Activated T-cell treated with anti-CD3 and anti-CD28 coated beads for 24 hours (primary cell): ENCODE results near the gene ETV7.
"Not testable (repeated sequence)": the region's sequence is repeated elsewhere in the genome, so short reads cannot be mapped to it uniquely, and the experiment has no call there.

Experiments
- DNase-seq: peaks from one replicate; pipeline ENCODE4 v3.0.0-alpha.2; 2020; ENCODE audit warnings: low read depth

ETV7 gene

GRCh38 chr6:36387440-36388303, at the start of gene ETV7:
Gene ETV7 (minus strand): TSS chr6:36387669. CDS start chr6:36387541, 128 bp downstream.
- DNase-seq, result no peak

- DNase-seq, result no peak
Measured at GRCh38 chr6:36436466-36436865, 49.0 kb upstream of the ETV7 start.

- DNase-seq, result no peak
Measured at GRCh38 chr6:36432151-36432671, 44.7 kb upstream of the ETV7 start.

- DNase-seq, result no peak
Measured at GRCh38 chr6:36431197-36431596, 43.7 kb upstream of the ETV7 start.

- no peak for DNase-seq
Measured at GRCh38 chr6:36430351-36430750, 42.9 kb upstream of the ETV7 start.

GRCh38 chr6:36428911-36429310, 41.4 kb upstream of the ETV7 start:
- no peak for DNase-seq

- DNase-seq, result no peak
Measured at GRCh38 chr6:36426622-36427021, 39.2 kb upstream of the ETV7 start.

- DNase-seq, result peak; percentile 98
Measured at GRCh38 chr6:36423101-36423824, 35.8 kb upstream of the ETV7 start.

GRCh38 chr6:36422714-36423100, 35.2 kb upstream of the ETV7 start:
- DNase-seq, result no peak

GRCh38 chr6:36419310-36419709, 31.8 kb upstream of the ETV7 start:
- no peak for DNase-seq

- no peak for DNase-seq
Measured at GRCh38 chr6:36418558-36418957, 31.1 kb upstream of the ETV7 start.

GRCh38 chr6:36414481-36414880, 27.0 kb upstream of the ETV7 start:
- DNase-seq, result no peak

- no peak for DNase-seq
Measured at GRCh38 chr6:36413489-36414480, 26.3 kb upstream of the ETV7 start.

- not testable (repeated sequence) for DNase-seq
Measured at GRCh38 chr6:36409718-36410117, 22.2 kb upstream of the ETV7 start.

GRCh38 chr6:36404164-36404563, 16.7 kb upstream of the ETV7 start:
- DNase-seq, result no peak

- no peak for DNase-seq
Measured at GRCh38 chr6:36402481-36402880, 15.0 kb upstream of the ETV7 start.

- no peak for DNase-seq
Measured at GRCh38 chr6:36399970-36400369, 12.5 kb upstream of the ETV7 start.

GRCh38 chr6:36392621-36393020, 5.2 kb upstream of the ETV7 start:
- DNase-seq, result no peak

GRCh38 chr6:36389353-36389752, 1.9 kb upstream of the ETV7 start:
- DNase-seq, result no peak

- no peak for DNase-seq
Measured at GRCh38 chr6:36386495-36387439, 702 bp downstream of the ETV7 start.

- DNase-seq, result no peak
Measured at GRCh38 chr6:36384095-36384494, 3.4 kb downstream of the ETV7 start.
